ENCODE data around the gene ABLIM1.

ABLIM1 gene

GRCh38 chr10:114386452-114386851 lies 271.6 kb downstream of the ABLIM1 start:
- Histone ChIP-seq H3K4me3 (ENCODE audit: severe bottlenecking) (no peak overlapping the region), H3K36me3 (ENCODE audit: low read depth) (no peaks in the 10 kb centered on the region), H3K4me1 (ENCODE audit: insufficient read depth, poor library complexity, severe bottlenecking) (peaks cover 33% of the 10 kb centered on the region), H3K9me3 (ENCODE audit: severe bottlenecking) (no peaks in the 10 kb centered on the region), H3K27ac (ENCODE audit: poor library complexity, severe bottlenecking) (no peak overlapping the region), H3K27me3 (ENCODE audit: insufficient read depth, poor library complexity, severe bottlenecking) (no peaks in the 10 kb centered on the region)
- ATAC-seq (ENCODE audit: low read depth) = no peak
- no peak for TF ChIP-seq CTCF (IDR thresholded peaks at IDR 0.05; ENCODE audit: poor library complexity, severe bottlenecking)
- no peak for DNase-seq (ENCODE audit: low spot score)

GRCh38 chr10:114385557-114385956 lies 272.5 kb downstream of the ABLIM1 start:
- DNase-seq (ENCODE audit: low spot score) = no peak
- Histone ChIP-seq H3K4me1 (ENCODE audit: insufficient read depth, poor library complexity, severe bottlenecking) (peaks cover 24% of the 10 kb centered on the region), H3K9me3 (ENCODE audit: severe bottlenecking) (no peaks in the 10 kb centered on the region), H3K36me3 (ENCODE audit: low read depth) (no peaks in the 10 kb centered on the region), H3K27ac (ENCODE audit: poor library complexity, severe bottlenecking) (no peak overlapping the region), H3K27me3 (ENCODE audit: insufficient read depth, poor library complexity, severe bottlenecking) (no peaks in the 10 kb centered on the region), H3K4me3 (ENCODE audit: severe bottlenecking) (no peak overlapping the region)
- no peak for TF ChIP-seq CTCF (IDR thresholded peaks at IDR 0.05; ENCODE audit: poor library complexity, severe bottlenecking)
- ATAC-seq (ENCODE audit: low read depth) = no peak

GRCh38 chr10:114384601-114385000 lies 273.5 kb downstream of the ABLIM1 start:
- no peaks in the 10 kb centered on the region for H3K36me3 ChIP-seq (ENCODE audit: low read depth)
- DNase-seq (ENCODE audit: low spot score) = no peak
- no peak for TF ChIP-seq CTCF (IDR thresholded peaks at IDR 0.05; ENCODE audit: poor library complexity, severe bottlenecking)
- H3K4me3 ChIP-seq (ENCODE audit: severe bottlenecking) = no peak overlapping the region
- H3K9me3 ChIP-seq (ENCODE audit: severe bottlenecking) = no peaks in the 10 kb centered on the region
- peaks cover 19% of the 10 kb centered on the region for H3K4me1 ChIP-seq (ENCODE audit: insufficient read depth, poor library complexity, severe bottlenecking)
- H3K27me3 ChIP-seq (ENCODE audit: insufficient read depth, poor library complexity, severe bottlenecking) = no peaks in the 10 kb centered on the region
- H3K27ac ChIP-seq (ENCODE audit: poor library complexity, severe bottlenecking) = no peak overlapping the region
- no peak for ATAC-seq (ENCODE audit: low read depth)

- Histone ChIP-seq H3K4me1 (ENCODE audit: insufficient read depth, poor library complexity, severe bottlenecking) (peaks cover 15% of the 10 kb centered on the region), H3K36me3 (ENCODE audit: low read depth) (no peaks in the 10 kb centered on the region), H3K27me3 (ENCODE audit: insufficient read depth, poor library complexity, severe bottlenecking) (no peaks in the 10 kb centered on the region), H3K27ac (ENCODE audit: poor library complexity, severe bottlenecking) (no peak overlapping the region), H3K9me3 (ENCODE audit: severe bottlenecking) (no peaks in the 10 kb centered on the region), H3K4me3 (ENCODE audit: severe bottlenecking) (no peak overlapping the region)
- TF ChIP-seq CTCF (IDR thresholded peaks at IDR 0.05; ENCODE audit: poor library complexity, severe bottlenecking) = no peak
- ATAC-seq (ENCODE audit: low read depth) (no peak), DNase-seq (ENCODE audit: low spot score) (no peak)
Observed at GRCh38 chr10:114384181-114384580, 273.9 kb downstream of the ABLIM1 start.

Data from RWPE2 (cell line).